Liver (tissue), 3 donors: ENCODE measurements around the gene GATA1.

Source experiments
- ATF3 ChIP-seq: IDR thresholded peaks from 2 replicates; pipeline ENCODE4 v1.6.1; 2016; ENCODE audit warnings: antibody characterized with exemption
- EGR1 ChIP-seq, 2 donors: IDR thresholded peaks; 2 replicates each; pipeline ENCODE4 v1.6.1; 2016 to 2018; ENCODE audit warnings: antibody characterized with exemption in 2 of 2, low read depth in 2 of 2
- HNF4A ChIP-seq, 2 donors: conservative IDR thresholded peaks; 2 replicates each; pipeline ENCODE4 v1.6.1; 2016; ENCODE audit warnings: antibody characterized with exemption in 2 of 2, mild to moderate bottlenecking in 2 of 2
- JUND ChIP-seq, 2 donors: IDR thresholded peaks; 2 replicates each; pipeline ENCODE4 v1.6.1; 2016; ENCODE audit warnings: antibody characterized with exemption in 2 of 2
- MAX ChIP-seq: IDR thresholded peaks from 2 replicates; pipeline ENCODE4 v1.6.1; 2016; ENCODE audit warnings: antibody characterized with exemption
- RAD21 ChIP-seq, 2 donors: IDR thresholded peaks; 2 replicates each; pipeline ENCODE4 v1.6.1; 2016; ENCODE audit warnings: antibody characterized with exemption in 2 of 2, mild to moderate bottlenecking in 2 of 2
- RXRA ChIP-seq, 2 donors: IDR thresholded peaks; 2 replicates each; pipeline ENCODE4 v1.6.1; 2017 to 2018; ENCODE audit warnings: antibody characterized with exemption in 2 of 2, mild to moderate bottlenecking in 1 of 2
- SP1 ChIP-seq: IDR thresholded peaks from 2 replicates; pipeline ENCODE4 v1.6.1; 2018; ENCODE audit warnings: antibody characterized with exemption, mild to moderate bottlenecking
- TAF1 ChIP-seq: conservative IDR thresholded peaks from 2 replicates; pipeline ENCODE4 v1.6.1; 2016; ENCODE audit warnings: antibody characterized with exemption, mild to moderate bottlenecking
- YY1 ChIP-seq: IDR thresholded peaks from 2 replicates; pipeline ENCODE4 v1.6.1; 2016; ENCODE audit warnings: antibody characterized with exemption, mild to moderate bottlenecking
- TF ChIP-seq, protein P1 (sequence below): fragments of 150-350 bp; IDR thresholded peaks from 2 replicates; pipeline ENCODE4 v1.5.1; 2017; ENCODE audit warnings: improper control_type of control experiment, low read depth, low read length; ENCODE audit not compliant: missing input control
- TF ChIP-seq, protein P2 (sequence below): IDR thresholded peaks from 2 replicates; pipeline ENCODE4 v1.6.1; 2016; ENCODE audit warnings: antibody characterized with exemption, mild to moderate bottlenecking
- TF ChIP-seq, protein P3 (sequence below): IDR thresholded peaks from 2 replicates; pipeline ENCODE4 v1.6.1; 2016; ENCODE audit warnings: antibody characterized with exemption
- donor health status: healthy.
- donor health status: healthy.

- TF ChIP-seq, protein P1, sequence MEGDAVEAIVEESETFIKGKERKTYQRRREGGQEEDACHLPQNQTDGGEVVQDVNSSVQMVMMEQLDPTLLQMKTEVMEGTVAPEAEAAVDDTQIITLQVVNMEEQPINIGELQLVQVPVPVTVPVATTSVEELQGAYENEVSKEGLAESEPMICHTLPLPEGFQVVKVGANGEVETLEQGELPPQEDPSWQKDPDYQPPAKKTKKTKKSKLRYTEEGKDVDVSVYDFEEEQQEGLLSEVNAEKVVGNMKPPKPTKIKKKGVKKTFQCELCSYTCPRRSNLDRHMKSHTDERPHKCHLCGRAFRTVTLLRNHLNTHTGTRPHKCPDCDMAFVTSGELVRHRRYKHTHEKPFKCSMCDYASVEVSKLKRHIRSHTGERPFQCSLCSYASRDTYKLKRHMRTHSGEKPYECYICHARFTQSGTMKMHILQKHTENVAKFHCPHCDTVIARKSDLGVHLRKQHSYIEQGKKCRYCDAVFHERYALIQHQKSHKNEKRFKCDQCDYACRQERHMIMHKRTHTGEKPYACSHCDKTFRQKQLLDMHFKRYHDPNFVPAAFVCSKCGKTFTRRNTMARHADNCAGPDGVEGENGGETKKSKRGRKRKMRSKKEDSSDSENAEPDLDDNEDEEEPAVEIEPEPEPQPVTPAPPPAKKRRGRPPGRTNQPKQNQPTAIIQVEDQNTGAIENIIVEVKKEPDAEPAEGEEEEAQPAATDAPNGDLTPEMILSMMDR, result no peak
- TF ChIP-seq, protein P2, sequence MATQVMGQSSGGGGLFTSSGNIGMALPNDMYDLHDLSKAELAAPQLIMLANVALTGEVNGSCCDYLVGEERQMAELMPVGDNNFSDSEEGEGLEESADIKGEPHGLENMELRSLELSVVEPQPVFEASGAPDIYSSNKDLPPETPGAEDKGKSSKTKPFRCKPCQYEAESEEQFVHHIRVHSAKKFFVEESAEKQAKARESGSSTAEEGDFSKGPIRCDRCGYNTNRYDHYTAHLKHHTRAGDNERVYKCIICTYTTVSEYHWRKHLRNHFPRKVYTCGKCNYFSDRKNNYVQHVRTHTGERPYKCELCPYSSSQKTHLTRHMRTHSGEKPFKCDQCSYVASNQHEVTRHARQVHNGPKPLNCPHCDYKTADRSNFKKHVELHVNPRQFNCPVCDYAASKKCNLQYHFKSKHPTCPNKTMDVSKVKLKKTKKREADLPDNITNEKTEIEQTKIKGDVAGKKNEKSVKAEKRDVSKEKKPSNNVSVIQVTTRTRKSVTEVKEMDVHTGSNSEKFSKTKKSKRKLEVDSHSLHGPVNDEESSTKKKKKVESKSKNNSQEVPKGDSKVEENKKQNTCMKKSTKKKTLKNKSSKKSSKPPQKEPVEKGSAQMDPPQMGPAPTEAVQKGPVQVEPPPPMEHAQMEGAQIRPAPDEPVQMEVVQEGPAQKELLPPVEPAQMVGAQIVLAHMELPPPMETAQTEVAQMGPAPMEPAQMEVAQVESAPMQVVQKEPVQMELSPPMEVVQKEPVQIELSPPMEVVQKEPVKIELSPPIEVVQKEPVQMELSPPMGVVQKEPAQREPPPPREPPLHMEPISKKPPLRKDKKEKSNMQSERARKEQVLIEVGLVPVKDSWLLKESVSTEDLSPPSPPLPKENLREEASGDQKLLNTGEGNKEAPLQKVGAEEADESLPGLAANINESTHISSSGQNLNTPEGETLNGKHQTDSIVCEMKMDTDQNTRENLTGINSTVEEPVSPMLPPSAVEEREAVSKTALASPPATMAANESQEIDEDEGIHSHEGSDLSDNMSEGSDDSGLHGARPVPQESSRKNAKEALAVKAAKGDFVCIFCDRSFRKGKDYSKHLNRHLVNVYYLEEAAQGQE, result no peak
- TF ChIP-seq YY1 (no peak), ATF3 (no peak), TAF1 (no peak), JUND (IDR thresholded peaks at IDR 0.05) (no peak), MAX (no peak), RAD21 (IDR thresholded peaks at IDR 0.05) (no peak), EGR1 (IDR thresholded peaks at IDR 0.05; ENCODE audit: low read depth in 2 of 2) (no peak), RXRA (IDR thresholded peaks at IDR 0.05) (no peak), HNF4A (conservative IDR thresholded peaks at IDR 0.05) (no peak), SP1 (no peak)
- TF ChIP-seq, protein P3, sequence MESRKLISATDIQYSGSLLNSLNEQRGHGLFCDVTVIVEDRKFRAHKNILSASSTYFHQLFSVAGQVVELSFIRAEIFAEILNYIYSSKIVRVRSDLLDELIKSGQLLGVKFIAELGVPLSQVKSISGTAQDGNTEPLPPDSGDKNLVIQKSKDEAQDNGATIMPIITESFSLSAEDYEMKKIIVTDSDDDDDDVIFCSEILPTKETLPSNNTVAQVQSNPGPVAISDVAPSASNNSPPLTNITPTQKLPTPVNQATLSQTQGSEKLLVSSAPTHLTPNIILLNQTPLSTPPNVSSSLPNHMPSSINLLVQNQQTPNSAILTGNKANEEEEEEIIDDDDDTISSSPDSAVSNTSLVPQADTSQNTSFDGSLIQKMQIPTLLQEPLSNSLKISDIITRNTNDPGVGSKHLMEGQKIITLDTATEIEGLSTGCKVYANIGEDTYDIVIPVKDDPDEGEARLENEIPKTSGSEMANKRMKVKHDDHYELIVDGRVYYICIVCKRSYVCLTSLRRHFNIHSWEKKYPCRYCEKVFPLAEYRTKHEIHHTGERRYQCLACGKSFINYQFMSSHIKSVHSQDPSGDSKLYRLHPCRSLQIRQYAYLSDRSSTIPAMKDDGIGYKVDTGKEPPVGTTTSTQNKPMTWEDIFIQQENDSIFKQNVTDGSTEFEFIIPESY, result no peak
Measured at GRCh38 chrX:48793935-48794334, 7.5 kb downstream of the GATA1 start.
